A549 (cell line): ENCODE data around the gene HMCES. TPM values are rescaled to one million over a fixed set of nuclear protein-coding genes. Genes with fewer than 3 reads are reported as not detected.

Experiments used
- ATAC-seq, 2 experiments: fragments of 200-7000 bp in 1 of 2; fragments of >200 bp in 1 of 2; cut with Nextera tagmentation in 1 of 2; cut with Tn5 transposase in 1 of 2; 3 replicates each; pipeline versions ENCODE4 v1.8.0 to v1.9.1; 2018 to 2020; ENCODE audit warnings: mild to moderate bottlenecking in 1 of 2, moderate library complexity in 1 of 2
- CTCF ChIA-PET: fragments of 300-600 bp; sonication (Branson Sonifier 250); formaldehyde crosslinking; extraction: SDS; loops from one replicate; lab custom pipeline; 2021; ENCODE audit warnings: antibody characterized with exemption, inconsistent platforms; lab: Yijun Ruan, JAX
- POLR2A ChIA-PET: fragments of 350-600 bp; formaldehyde crosslinking; extraction: SDS; loops from one replicate; lab custom pipeline; 2021; ENCODE audit warnings: antibody characterized with exemption, inconsistent platforms; lab: Yijun Ruan, JAX
- DNase-seq, 2 experiments: peaks; one replicate each; pipeline versions ENCODE4 v3.0.0 to v3.0.0-alpha.2; 2011 to 2016; ENCODE audit warnings: low read depth in 1 of 2, low spot score in 1 of 2
- FAIRE-seq: peaks from 2 replicates; lab custom pipeline; 2011; peaks lifted over from hg19 to GRCh38; lab: Jason Lieb, UNC
- H3K27ac ChIP-seq, 2 experiments: fragments of >200 bp; sonication (Bioruptor Twin); formaldehyde crosslinking; 3 replicates each; pipeline ENCODE4 v1.5.1; 2016 to 2017
- H3K4me1 ChIP-seq: fragments of >200 bp; sonication (Bioruptor Twin); formaldehyde crosslinking; 3 replicates; pipeline ENCODE4 v1.6.1; 2016
- H3K4me2 ChIP-seq: fragments of >200 bp; sonication (Bioruptor Twin); formaldehyde crosslinking; 3 replicates; pipeline ENCODE4 v1.6.1; 2016
- H3K4me3 ChIP-seq: fragments of >200 bp; sonication (Bioruptor Twin); formaldehyde crosslinking; 3 replicates; pipeline ENCODE4 v1.5.1; 2016
- H3K9me3 ChIP-seq: fragments of >200 bp; sonication (Bioruptor Twin); formaldehyde crosslinking; 3 replicates; pipeline ENCODE4 v1.6.1; 2016
- CBX2 ChIP-seq: fragments of 200-600 bp; sonication (generic); IDR thresholded peaks from 2 replicates; pipeline ENCODE4 v1.6.1; 2016; ENCODE audit warnings: low read depth, mild to moderate bottlenecking, borderline replicate concordance
- CEBPB ChIP-seq, 2 experiments: fragments of >200 bp in 1 of 2; sonication (Bioruptor Twin) in 1 of 2; formaldehyde crosslinking in 1 of 2; IDR thresholded peaks; 2 replicates each; pipeline ENCODE4 v1.6.1; 2012 to 2016
- CHD2 ChIP-seq: fragments of 150-350 bp; IDR thresholded peaks from 2 replicates; pipeline ENCODE4 v1.6.1; 2014; ENCODE audit warnings: low read length; ENCODE audit not compliant: partially characterized antibody
- CHD4 ChIP-seq: fragments of 200-600 bp; sonication (generic); IDR thresholded peaks from 2 replicates; pipeline ENCODE4 v1.6.1; 2016; ENCODE audit warnings: antibody characterized with exemption, mild to moderate bottlenecking, borderline replicate concordance
- EHMT2 ChIP-seq: fragments of 200-600 bp; sonication (generic); IDR thresholded peaks from 2 replicates; pipeline ENCODE4 v1.6.1; 2016; ENCODE audit warnings: antibody characterized with exemption, low read depth, mild to moderate bottlenecking, moderate library complexity
- EP300 ChIP-seq, 2 experiments: fragments of >200 bp; sonication (Bioruptor Twin); formaldehyde crosslinking; IDR thresholded peaks; 2 replicates in 1 of 2; 3 replicates in 1 of 2; pipeline ENCODE4 v1.6.1; 2016 to 2017
- ESRRA ChIP-seq: fragments of 150-350 bp; IDR thresholded peaks from 2 replicates; pipeline ENCODE4 v1.6.1; 2014; ENCODE audit warnings: mild to moderate bottlenecking, low read length, borderline replicate concordance
- FOXS1 ChIP-seq: fragments of 250-450 bp; sonication (Bioruptor Pico); IDR thresholded peaks from 2 replicates; pipeline ENCODE4 v1.5.0; 2020; ENCODE audit warnings: mild to moderate bottlenecking, moderate library complexity
- HDAC2 ChIP-seq: fragments of 200-600 bp; sonication (generic); IDR thresholded peaks from 2 replicates; pipeline ENCODE4 v1.6.1; 2016
- KDM1A ChIP-seq: fragments of 200-600 bp; sonication (generic); IDR thresholded peaks from 2 replicates; pipeline ENCODE4 v1.6.1; 2016; ENCODE audit warnings: low read depth, mild to moderate bottlenecking
- KDM5A ChIP-seq: fragments of 200-600 bp; sonication (generic); IDR thresholded peaks from 2 replicates; pipeline ENCODE4 v1.6.1; 2016; ENCODE audit warnings: antibody characterized with exemption, mild to moderate bottlenecking
- MAX ChIP-seq: IDR thresholded peaks from 2 replicates; pipeline ENCODE4 v1.6.1; 2012
- MAZ ChIP-seq: fragments of 150-350 bp; IDR thresholded peaks from 2 replicates; pipeline ENCODE4 v1.6.1; 2014; ENCODE audit warnings: antibody characterized with exemption, low read depth, low read length, borderline replicate concordance
- POLR2A ChIP-seq: IDR thresholded peaks from 2 replicates; pipeline ENCODE4 v1.6.1; 2012; ENCODE audit warnings: mild to moderate bottlenecking, low read length
- RAD21 ChIP-seq, 2 experiments: fragments of >200 bp in 1 of 2; sonication (Bioruptor Twin) in 1 of 2; formaldehyde crosslinking in 1 of 2; IDR thresholded peaks in 1 of 2; conservative IDR thresholded peaks in 1 of 2; 2 replicates in 1 of 2; 3 replicates in 1 of 2; pipeline ENCODE4 v1.6.1; 2012 to 2018; ENCODE audit warnings: inconsistent platforms in 1 of 2
- RARB ChIP-seq: fragments of 250-450 bp; sonication (Bioruptor Pico); IDR thresholded peaks from 2 replicates; pipeline ENCODE4 v1.8.0; 2021; ENCODE audit warnings: mild to moderate bottlenecking, moderate library complexity
- RCOR1 ChIP-seq: fragments of 150-350 bp; IDR thresholded peaks from 2 replicates; pipeline ENCODE4 v1.6.1; 2014; ENCODE audit warnings: antibody characterized with exemption, low read length, low read depth
- RFX5 ChIP-seq: fragments of 450-650 bp; IDR thresholded peaks from 2 replicates; pipeline ENCODE4 v1.7.1; 2014; ENCODE audit warnings: antibody characterized with exemption, mild to moderate bottlenecking, moderate library complexity
- RNF2 ChIP-seq: fragments of 200-600 bp; sonication (generic); IDR thresholded peaks from 2 replicates; pipeline ENCODE4 v1.6.1; 2016; ENCODE audit warnings: low read depth, mild to moderate bottlenecking, antibody characterized with exemption, moderate library complexity, borderline replicate concordance
- SREBF2 ChIP-seq: fragments of 450-650 bp; IDR thresholded peaks from 2 replicates; pipeline ENCODE4 v1.6.1; 2014; ENCODE audit warnings: mild to moderate bottlenecking, moderate library complexity
- USF2 ChIP-seq: fragments of 450-650 bp; IDR thresholded peaks from 2 replicates; pipeline ENCODE4 v1.6.1; 2014; ENCODE audit warnings: antibody characterized with exemption
- ZC3H11A ChIP-seq: fragments of 450-650 bp; IDR thresholded peaks from 2 replicates; pipeline ENCODE4 v1.6.1; 2014; ENCODE audit warnings: antibody characterized with exemption, mild to moderate bottlenecking
- ZSCAN20 ChIP-seq: fragments of 250-450 bp; sonication (Bioruptor Pico); IDR thresholded peaks from 2 replicates; pipeline ENCODE4 v1.8.0; 2022; ENCODE audit warnings: mild to moderate bottlenecking, moderate library complexity
- WGBS: methylation state at CpG from one replicate; pipeline ENCODE4 v1.1.6; 2017; ENCODE audit errors: missing lambda C conversion rate; 5-methylcytosine and 5-hydroxymethylcytosine counted together
- polyA plus RNA-seq, 4 experiments: library from polyadenylated mRNA; depleted of rRNA in 3 of 4; stranded (reverse); fragments of >200 nt; fragmentation: RNase III in 1 of 4; extraction: RNeasy Plus Mini Kit Qiagen cat#74134 plus additional on column Dnase treatment in 1 of 4; gene quantifications; 2 replicates in 3 of 4; 3 replicates in 1 of 4; pipeline ENCODE4 v1.2.3, GENCODE V29; 2011 to 2017
- TF ChIP-seq, protein P1 (sequence below): fragments of 250-450 bp; sonication (Bioruptor Pico); IDR thresholded peaks from 2 replicates; pipeline ENCODE4 v1.5.0; 2021; ENCODE audit warnings: mild to moderate bottlenecking, moderate library complexity, borderline replicate concordance
- TF ChIP-seq, protein P2 (sequence below): IDR thresholded peaks from 2 replicates; pipeline ENCODE4 v1.6.1; 2012; ENCODE audit warnings: low read depth, borderline replicate concordance
- TF ChIP-seq, protein P3 (sequence below): fragments of >200 bp; sonication (Bioruptor Twin); formaldehyde crosslinking; IDR thresholded peaks from 3 replicates; pipeline ENCODE4 v1.6.1; 2016

The HMCES gene
- polyA plus RNA-seq, 2 of the 4 experiments (the other 2 are of a cell fraction), result 35.2 to 39.9 TPM

GRCh38 chr3:129317848-129318247 lies 39.2 kb downstream of the HMCES start:
- Histone ChIP-seq H3K27ac (no peak overlapping the region), H3K4me2 (no peak overlapping the region), H3K9me3 (no peaks in the 10 kb centered on the region), H3K4me1 (peaks cover 15% of the 10 kb centered on the region), H3K4me3 (no peak overlapping the region)
- no peak for TF ChIP-seq RARB
- TF ChIP-seq, protein P1, sequence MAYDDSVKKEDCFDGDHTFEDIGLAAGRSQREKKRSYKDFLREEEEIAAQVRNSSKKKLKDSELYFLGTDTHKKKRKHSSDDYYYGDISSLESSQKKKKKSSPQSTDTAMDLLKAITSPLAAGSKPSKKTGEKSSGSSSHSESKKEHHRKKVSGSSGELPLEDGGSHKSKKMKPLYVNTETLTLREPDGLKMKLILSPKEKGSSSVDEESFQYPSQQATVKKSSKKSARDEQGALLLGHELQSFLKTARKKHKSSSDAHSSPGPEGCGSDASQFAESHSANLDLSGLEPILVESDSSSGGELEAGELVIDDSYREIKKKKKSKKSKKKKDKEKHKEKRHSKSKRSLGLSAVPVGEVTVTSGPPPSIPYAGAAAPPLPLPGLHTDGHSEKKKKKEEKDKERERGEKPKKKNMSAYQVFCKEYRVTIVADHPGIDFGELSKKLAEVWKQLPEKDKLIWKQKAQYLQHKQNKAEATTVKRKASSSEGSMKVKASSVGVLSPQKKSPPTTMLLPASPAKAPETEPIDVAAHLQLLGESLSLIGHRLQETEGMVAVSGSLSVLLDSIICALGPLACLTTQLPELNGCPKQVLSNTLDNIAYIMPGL, result no peak
- TF ChIP-seq USF2, result no peak
- no peak for TF ChIP-seq RCOR1
- no peak for TF ChIP-seq FOXS1 (CRISPR knock-in tag)
- no peak for TF ChIP-seq ZSCAN20
- no peak for TF ChIP-seq ESRRA
- TF ChIP-seq KDM5A, result no peak
- TF ChIP-seq CHD2, result no peak
- TF ChIP-seq HDAC2, result no peak
- TF ChIP-seq, protein P2, sequence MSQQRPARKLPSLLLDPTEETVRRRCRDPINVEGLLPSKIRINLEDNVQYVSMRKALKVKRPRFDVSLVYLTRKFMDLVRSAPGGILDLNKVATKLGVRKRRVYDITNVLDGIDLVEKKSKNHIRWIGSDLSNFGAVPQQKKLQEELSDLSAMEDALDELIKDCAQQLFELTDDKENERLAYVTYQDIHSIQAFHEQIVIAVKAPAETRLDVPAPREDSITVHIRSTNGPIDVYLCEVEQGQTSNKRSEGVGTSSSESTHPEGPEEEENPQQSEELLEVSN, result no peak
- TF ChIP-seq, protein P3, sequence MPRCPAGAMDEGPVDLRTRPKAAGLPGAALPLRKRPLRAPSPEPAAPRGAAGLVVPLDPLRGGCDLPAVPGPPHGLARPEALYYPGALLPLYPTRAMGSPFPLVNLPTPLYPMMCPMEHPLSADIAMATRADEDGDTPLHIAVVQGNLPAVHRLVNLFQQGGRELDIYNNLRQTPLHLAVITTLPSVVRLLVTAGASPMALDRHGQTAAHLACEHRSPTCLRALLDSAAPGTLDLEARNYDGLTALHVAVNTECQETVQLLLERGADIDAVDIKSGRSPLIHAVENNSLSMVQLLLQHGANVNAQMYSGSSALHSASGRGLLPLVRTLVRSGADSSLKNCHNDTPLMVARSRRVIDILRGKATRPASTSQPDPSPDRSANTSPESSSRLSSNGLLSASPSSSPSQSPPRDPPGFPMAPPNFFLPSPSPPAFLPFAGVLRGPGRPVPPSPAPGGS, result no peak
- TF ChIP-seq POLR2A, result no peak
- TF ChIP-seq RNF2, result no peak
- TF ChIP-seq CHD4, result no peak
- 69% methylated on average over 5 of the region's 5 CpGs for WGBS
- FAIRE-seq, result no peak
- ChIA-PET CTCF (interaction anchor here (0.9 to 3.2 kb wide), 3 partner anchors 11 to 265 kb away, joined by 3 to 19 read pairs (median 7); no protein-coding TSS in a partner anchor), POLR2A (no interaction called here)
- DNase-seq, result no peak
- no peak for ATAC-seq

DNA sequence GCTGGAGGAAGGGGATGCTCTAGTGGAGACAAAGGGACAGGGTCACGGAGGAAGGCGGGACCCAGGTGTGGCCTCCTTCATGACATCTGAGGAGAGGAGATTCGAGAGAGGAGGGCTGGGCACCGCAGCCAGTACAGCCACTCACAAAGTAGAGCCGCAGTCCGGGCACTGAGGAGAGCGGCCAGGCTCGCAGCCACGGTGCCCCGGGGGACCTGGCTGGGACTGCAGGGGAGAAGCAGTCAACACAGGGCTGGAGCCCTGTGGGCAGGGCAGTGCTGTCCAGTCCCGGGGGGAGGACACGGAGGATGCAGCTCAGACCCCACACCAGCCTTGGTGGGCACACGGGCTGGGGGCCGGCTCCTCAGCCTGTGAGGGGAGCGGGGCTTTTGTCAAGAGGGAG lies 40.3 kb downstream of the HMCES start:
- H3K27ac ChIP-seq, result no peak overlapping the region
- no peak overlapping the region for H3K4me3 ChIP-seq
- ChIA-PET CTCF (interaction anchor here (0.6 to 3.2 kb wide), 3 partner anchors 10 to 349 kb away, joined by 3 to 19 read pairs (median 3); no protein-coding TSS in a partner anchor), POLR2A (no interaction called here)
- DNase-seq (no peak), ATAC-seq (no peak), FAIRE-seq (no peak)
- TF ChIP-seq CBX2, result no peak
- TF ChIP-seq ESRRA, result no peak
- no peak for TF ChIP-seq EP300 (IDR thresholded peaks at IDR 0.05)
- no peak for TF ChIP-seq CEBPB (IDR thresholded peaks at IDR 0.05)
- TF ChIP-seq SREBF2, result no peak
- no peak for TF ChIP-seq RNF2
- no peak for TF ChIP-seq RFX5
- no peak for TF ChIP-seq ZC3H11A
- TF ChIP-seq KDM1A, result no peak
- TF ChIP-seq MAX, result no peak
- no peak for TF ChIP-seq EHMT2
- no peak for TF ChIP-seq RAD21 (conservative IDR thresholded peaks at IDR 0.05 in 1 of 2, IDR thresholded peaks at IDR 0.05 in 1 of 2)
- no peak for TF ChIP-seq MAZ
- WGBS, result 75% methylated on average over 7 of the region's 15 CpGs
- H3K4me1 ChIP-seq, result peaks cover 13% of the 10 kb centered on the region
- no peak overlapping the region for H3K4me2 ChIP-seq
- H3K9me3 ChIP-seq, result no peaks in the 10 kb centered on the region
